HepG2 (cell line): ENCODE data around the gene MGMT. TPM values are rescaled to one million over a fixed set of nuclear protein-coding genes. Genes with fewer than 3 reads are reported as not detected.

Source experiments
- ATAC-seq: fragments of 200-7000 bp; cut with Tn5 transposase; 3 replicates; pipeline ENCODE4 v1.9.1; 2020; ENCODE audit warnings: mild to moderate bottlenecking, moderate library complexity
- BruUV-seq: library from RNA; stranded (reverse); fragments of 400-500 nt; replicated peaks from 2 replicates; lab custom pipeline; 2021; lab: Mats Ljungman, UMichigan
- CTCF ChIA-PET: fragments of 300-600 bp; formaldehyde crosslinking; extraction: SDS; loops from one replicate; lab custom pipeline; 2021; ENCODE audit warnings: low total read pairs, inconsistent platforms, low intra/inter-chr PET ratio; lab: Yijun Ruan, JAX
- POLR2A ChIA-PET: fragments of 350-600 bp; sonication (Branson Sonifier 250); formaldehyde crosslinking; loops from one replicate; lab custom pipeline; 2020; ENCODE audit warnings: antibody characterized with exemption, inconsistent platforms; lab: Yijun Ruan, JAX
- DNase-seq: peaks from one replicate; pipeline ENCODE4 v3.0.0-alpha.2; 2015; ENCODE audit warnings: low spot score
- FAIRE-seq: peaks from 3 replicates; lab custom pipeline; 2011; peaks lifted over from hg19 to GRCh38; lab: Jason Lieb, UNC
- H2AFZ ChIP-seq: one replicate; pipeline ENCODE4 v1.6.1; 2011; ENCODE audit warnings: low read length, inconsistent platforms
- H3K27ac ChIP-seq: fragments of 300-600 bp; 3 replicates; pipeline ENCODE4 v1.8.0; 2011; ENCODE audit warnings: mixed run types, mild to moderate bottlenecking, mixed read lengths, low read length, inconsistent platforms; ENCODE audit not compliant: insufficient read depth; ENCODE audit errors: extremely low read length
- H3K27me3 ChIP-seq, 2 experiments: fragments of 200-600 bp in 1 of 2; 2 replicates in 1 of 2; 3 replicates in 1 of 2; pipeline versions ENCODE4 v1.6.0 to v1.8.0; 2011; ENCODE audit warnings: low read length in 2 of 2, mild to moderate bottlenecking in 2 of 2, moderate library complexity in 2 of 2, inconsistent platforms in 1 of 2; ENCODE audit not compliant: insufficient read depth in 2 of 2, control insufficient read depth in 1 of 2
- H3K36me3 ChIP-seq, 2 experiments: fragments of 200-600 bp in 1 of 2; replicated peaks in 1 of 2; 2 replicates in 1 of 2; 3 replicates in 1 of 2; pipeline versions ENCODE4 v1.5.1 to v1.8.0; 2011; ENCODE audit warnings: low read length in 2 of 2, inconsistent platforms in 1 of 2; ENCODE audit not compliant: insufficient read depth in 2 of 2, control insufficient read depth in 1 of 2
- H3K4me1 ChIP-seq: 2 replicates; pipeline ENCODE4 v1.5.1; 2012; ENCODE audit warnings: low read length, inconsistent platforms; ENCODE audit not compliant: insufficient read depth
- H3K4me2 ChIP-seq: 2 replicates; pipeline ENCODE4 v1.6.0; 2011; ENCODE audit warnings: low read depth, low read length, inconsistent platforms
- H3K4me3 ChIP-seq, 3 experiments: fragments of 200-600 bp in 1 of 3; sonication (generic), shearing (Covaris generic) in 1 of 3; replicated peaks in 1 of 3; 2 replicates each; pipeline ENCODE4 v1.5.1; 2011 to 2016; ENCODE audit warnings: low read length in 3 of 3, inconsistent platforms in 2 of 3, low read depth in 2 of 3, mild to moderate bottlenecking in 2 of 3, control low read depth in 1 of 3, mixed read lengths in 1 of 3; ENCODE audit not compliant: insufficient read depth in 1 of 3
- H3K79me2 ChIP-seq: one replicate; pipeline ENCODE4 v1.6.1; 2011; ENCODE audit warnings: low read length, inconsistent platforms; ENCODE audit not compliant: insufficient read depth
- H3K9ac ChIP-seq: 2 replicates; pipeline ENCODE4 v1.6.0; 2011; ENCODE audit warnings: mild to moderate bottlenecking, low read depth, low read length, inconsistent platforms; ENCODE audit not compliant: insufficient read depth
- H3K9me3 ChIP-seq: 2 replicates; pipeline ENCODE4 v1.5.1; 2012; ENCODE audit warnings: mild to moderate bottlenecking, low read length
- H4K20me1 ChIP-seq: 2 replicates; pipeline ENCODE4 v1.6.0; 2011; ENCODE audit warnings: inconsistent platforms, mild to moderate bottlenecking, low read length, moderate library complexity; ENCODE audit not compliant: insufficient read depth
- ESRRA ChIP-seq: sonication (generic); formaldehyde crosslinking; IDR thresholded peaks from 2 replicates; pipeline ENCODE4 v1.5.1; 2020; ENCODE audit warnings: mild to moderate bottlenecking, low read depth, missing genetic modification reagents
- MATR3 ChIP-seq: sonication (generic); formaldehyde crosslinking; IDR thresholded peaks from 2 replicates; pipeline ENCODE4 v1.4.0; 2020; ENCODE audit warnings: missing genetic modification reagents
- NCOA2 ChIP-seq: sonication (generic); formaldehyde crosslinking; IDR thresholded peaks from 2 replicates; pipeline ENCODE4 v1.8.0; 2022; ENCODE audit warnings: inconsistent platforms
- PHF20 ChIP-seq: sonication (generic); formaldehyde crosslinking; IDR thresholded peaks from 2 replicates; pipeline ENCODE4 v1.5.0; 2020; ENCODE audit warnings: mild to moderate bottlenecking, missing genetic modification reagents
- PRDM15 ChIP-seq: sonication (generic); formaldehyde crosslinking; IDR thresholded peaks from 2 replicates; pipeline ENCODE4 v1.4.0; 2020; ENCODE audit warnings: missing genetic modification reagents
- TBP ChIP-seq: sonication (generic); formaldehyde crosslinking; IDR thresholded peaks from 2 replicates; pipeline ENCODE4 v1.5.0; 2020; ENCODE audit warnings: missing genetic modification reagents
- ZNF34 ChIP-seq: sonication (generic); formaldehyde crosslinking; IDR thresholded peaks from 2 replicates; pipeline ENCODE4 v1.4.0; 2020; ENCODE audit warnings: mild to moderate bottlenecking, missing genetic modification reagents, borderline replicate concordance
- ZNF607 ChIP-seq: sonication (generic); formaldehyde crosslinking; IDR thresholded peaks from 2 replicates; pipeline ENCODE4 v1.5.1; 2020; ENCODE audit warnings: missing genetic modification reagents, mild to moderate bottlenecking, borderline replicate concordance
- ZNF766 ChIP-seq: sonication (generic); formaldehyde crosslinking; IDR thresholded peaks from 2 replicates; pipeline ENCODE4 v1.5.0; 2020; ENCODE audit warnings: missing genetic modification reagents, borderline replicate concordance
- WGBS: methylation state at CpG from one replicate; pipeline ENCODE4 v1.1.6; 2017; ENCODE audit warnings: low lambda C conversion rate; 5-methylcytosine and 5-hydroxymethylcytosine counted together
- in situ Hi-C: cut with HindIII; loops from 2 replicates; pipeline ENCODE4 v1.10.0; 2017; ENCODE audit warnings: low pct_unique_long_range_greater_than_20kb; ENCODE audit not compliant: extremely low pct_ligation_motif_present
- intact Hi-C: fragments of 100-400 bp; cut with micrococcal nuclease; formaldehyde crosslinking; loops from one replicate; pipeline ENCODE4 v1.10.0; 2022; ENCODE audit not compliant: unreplicated experiment
- polyA plus RNA-seq, 8 experiments: library from polyadenylated mRNA; depleted of rRNA in 3 of 8; stranded (reverse) in 7 of 8; unstranded in 1 of 8; fragments of >200 nt; fragmentation: Illumina TruSeq in 4 of 8; extraction: Trizol in 4 of 8; gene quantifications; 2 replicates each; pipeline versions ENCODE4 v1.2.1 to v1.2.3, GENCODE V29; 2011 to 2016; ENCODE audit warnings: low read depth in 4 of 8, missing spikeins in 1 of 8, mixed read lengths in 1 of 8; ENCODE audit not compliant: insufficient read depth in 1 of 8
- total RNA-seq, 5 experiments: library from RNA; depleted of rRNA; stranded (reverse); fragments of >200 nt; fragmentation: Illumina TruSeq; extraction: Trizol; gene quantifications; 2 replicates each; pipeline ENCODE4 v1.2.3, GENCODE V29; 2016; ENCODE audit warnings: low read depth in 1 of 5
- TF ChIP-seq, protein P1 (sequence below): sonication (generic); formaldehyde crosslinking; IDR thresholded peaks from 2 replicates; pipeline ENCODE4 v1.5.0; 2020; ENCODE audit warnings: missing genetic modification reagents
- TF ChIP-seq, protein P2 (sequence below): IDR thresholded peaks from 2 replicates; pipeline ENCODE4 v1.6.1; 2016; ENCODE audit warnings: low read depth, borderline replicate concordance

MGMT gene
- total and polyA plus RNA-seq, 2 of the 13 experiments (the other 11 are each of a cell fraction or from before 2014, with no cell fraction given), result 12.0 to 19.5 TPM

GRCh38 chr10:129756912-129757901 lies 290.2 kb downstream of the MGMT start:
- ATAC-seq, result no peak
- no peak for DNase-seq
- in situ Hi-C loops (no loop called here), intact Hi-C loops (no loop called here)
- FAIRE-seq, result no peak
- no peaks in the 10 kb centered on the region for H3K27me3 ChIP-seq
- POLR2A ChIA-PET, result no interaction called here
- H3K9ac ChIP-seq, result no peak overlapping the region
- no peaks in the 10 kb centered on the region for H4K20me1 ChIP-seq
- BruUV-seq, result no TSS peak
- CTCF ChIA-PET, result no interaction called here
- peaks cover 26% of the 10 kb centered on the region; the same call in 1 of the 2 replicates for H3K9me3 ChIP-seq
- H3K79me2 ChIP-seq, result no peaks in the 10 kb centered on the region
- no peak overlapping the region for H3K4me3 ChIP-seq
- 44% methylated on average over 21 of the region's 21 CpGs for WGBS
- H3K27ac ChIP-seq, result no peak overlapping the region
- no peak overlapping the region for H2AFZ ChIP-seq
- H3K36me3 ChIP-seq, result no peaks in the 10 kb centered on the region
- no peaks in the 10 kb centered on the region; the same call in 1 of the 2 replicates for H3K4me1 ChIP-seq
- H3K4me2 ChIP-seq, result peak overlapping the region; percentile 32; the same call in 1 of the 2 replicates
- TF ChIP-seq ZNF34 (CRISPR knock-in tag) (no peak), TBP (CRISPR knock-in tag) (no peak), ESRRA (no peak), NCOA2 (CRISPR knock-in tag) (no peak), PRDM15 (CRISPR knock-in tag) (no peak), ZNF607 (CRISPR knock-in tag) (no peak), PHF20 (no peak), ZNF766 (CRISPR knock-in tag) (no peak), MATR3 (CRISPR knock-in tag) (no peak)
- TF ChIP-seq, protein P1, sequence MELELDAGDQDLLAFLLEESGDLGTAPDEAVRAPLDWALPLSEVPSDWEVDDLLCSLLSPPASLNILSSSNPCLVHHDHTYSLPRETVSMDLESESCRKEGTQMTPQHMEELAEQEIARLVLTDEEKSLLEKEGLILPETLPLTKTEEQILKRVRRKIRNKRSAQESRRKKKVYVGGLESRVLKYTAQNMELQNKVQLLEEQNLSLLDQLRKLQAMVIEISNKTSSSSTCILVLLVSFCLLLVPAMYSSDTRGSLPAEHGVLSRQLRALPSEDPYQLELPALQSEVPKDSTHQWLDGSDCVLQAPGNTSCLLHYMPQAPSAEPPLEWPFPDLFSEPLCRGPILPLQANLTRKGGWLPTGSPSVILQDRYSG, result no peak
- TF ChIP-seq, protein P2, sequence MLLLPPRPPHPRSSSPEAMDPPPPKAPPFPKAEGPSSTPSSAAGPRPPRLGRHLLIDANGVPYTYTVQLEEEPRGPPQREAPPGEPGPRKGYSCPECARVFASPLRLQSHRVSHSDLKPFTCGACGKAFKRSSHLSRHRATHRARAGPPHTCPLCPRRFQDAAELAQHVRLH (CRISPR knock-in tag), result no peak
